ENCODE measurements around the gene HAND2.

GRCh38 chr4:173573725-173574124 is 43.7 kb upstream of the HAND2 start:
- TF ChIP-seq POLR2A (IDR thresholded peaks at IDR 0.05) (no peak), CTCF (IDR thresholded peaks at IDR 0.05) (no peak)
